Choroid plexus epithelial cell (primary cell): ENCODE data around the gene THEMIS2.

ENCODE experiments used
- DNase-seq: peaks from one replicate; pipeline ENCODE4 v3.0.0-alpha.2; 2010; ENCODE audit warnings: low read depth
- H3K4me3 ChIP-seq: 2 replicates; pipeline ENCODE4 v1.5.1; 2011; ENCODE audit warnings: low read depth, mild to moderate bottlenecking, control low read depth, low read length, moderate library complexity
- CTCF ChIP-seq: conservative IDR thresholded peaks from 2 replicates; pipeline ENCODE4 v1.5.1; 2011; ENCODE audit warnings: low read depth, mild to moderate bottlenecking, control low read depth, inconsistent platforms, low read length, moderate library complexity

Gene THEMIS2

GRCh38 chr1:27887215-27888021, 15.1 kb downstream of the THEMIS2 start:
- TF ChIP-seq CTCF: no peak
- DNase-seq: no peak
- H3K4me3 ChIP-seq: no peak overlapping the region

GRCh38 chr1:27889506-27889905, 17.2 kb downstream of the THEMIS2 start:
- TF ChIP-seq CTCF: no peak
- DNase-seq: no peak
- H3K4me3 ChIP-seq: no peak overlapping the region

GRCh38 chr1:27891196-27891889, 19.0 kb downstream of the THEMIS2 start:
- TF ChIP-seq CTCF: no peak
- DNase-seq: no peak
- no peak overlapping the region for H3K4me3 ChIP-seq

GRCh38 chr1:27894521-27894920, 22.2 kb downstream of the THEMIS2 start:
- no peak for TF ChIP-seq CTCF
- no peak for DNase-seq
- no peak overlapping the region for H3K4me3 ChIP-seq

GRCh38 chr1:27906759-27907158, 34.4 kb downstream of the THEMIS2 start:
- no peak for DNase-seq
- H3K4me3 ChIP-seq: no peak overlapping the region
- no peak for TF ChIP-seq CTCF

GRCh38 chr1:27912429-27912828, 40.1 kb downstream of the THEMIS2 start:
- no peak for DNase-seq
- TF ChIP-seq CTCF: no peak
- H3K4me3 ChIP-seq: no peak overlapping the region
